Activated CD4-positive, CD25-positive, alpha-beta regulatory T cell treated with anti-CD3 and anti-CD28 coated beads, Interleukin-2, amount 50 U/mL, for 16 hours (primary cell): ENCODE results near the gene ASIC4.

Experiments used
- DNase-seq: peaks from one replicate; pipeline ENCODE4 v3.0.0-alpha.2; 2020; ENCODE audit warnings: low read depth, low spot score

Gene ASIC4

GRCh38 chr2:219533930-219534661 is 19.8 kb downstream of the ASIC4 start:
- no peak for DNase-seq

- DNase-seq = no peak
Measured at GRCh38 chr2:219536425-219536824, 22.1 kb downstream of the ASIC4 start.

GRCh38 chr2:219536967-219537366 is 22.7 kb downstream of the ASIC4 start:
- DNase-seq = no peak

GRCh38 chr2:219537657-219538488 is 23.6 kb downstream of the ASIC4 start:
- DNase-seq = no peak

- no peak for DNase-seq
Measured at GRCh38 chr2:219538504-219538951, 24.2 kb downstream of the ASIC4 start.

GRCh38 chr2:219538956-219539788 is 24.9 kb downstream of the ASIC4 start:
- DNase-seq = no peak

- no peak for DNase-seq
Measured at GRCh38 chr2:219539926-219540678, 25.8 kb downstream of the ASIC4 start.

GRCh38 chr2:219540784-219541504 is 26.7 kb downstream of the ASIC4 start:
- no peak for DNase-seq

- DNase-seq = peak; percentile 73
Measured at GRCh38 chr2:219541611-219542180, 27.4 kb downstream of the ASIC4 start.

- no peak for DNase-seq
Measured at GRCh38 chr2:219542931-219543595, 28.8 kb downstream of the ASIC4 start.

GRCh38 chr2:219543596-219544358 is 29.5 kb downstream of the ASIC4 start, which contains the start of the genes CHPF and TMEM198:
CHPF (minus strand) TSS chr2:219543809; CDS start chr2:219543538, 271 bp downstream.
TMEM198 (plus strand) TSS chr2:219544028; CDS start chr2:219544728, 700 bp downstream.
- peak; percentile 79 for DNase-seq

- no peak for DNase-seq
Measured at GRCh38 chr2:219544567-219544966, 30.3 kb downstream of the ASIC4 start.

- no peak for DNase-seq
Measured at GRCh38 chr2:219545295-219545942, 31.1 kb downstream of the ASIC4 start.

GRCh38 chr2:219545943-219546352 is 31.7 kb downstream of the ASIC4 start:
- no peak for DNase-seq

- no peak for DNase-seq
Measured at GRCh38 chr2:219547621-219548020, 33.3 kb downstream of the ASIC4 start.

- DNase-seq = no peak
Measured at GRCh38 chr2:219548990-219549389, 34.7 kb downstream of the ASIC4 start.

- DNase-seq = no peak
Measured at GRCh38 chr2:219549619-219550018, 35.3 kb downstream of the ASIC4 start.
